ENCODE data around the gene MAP7D1. TPM values are rescaled to one million over a fixed set of nuclear protein-coding genes. Genes with fewer than 3 reads are reported as not detected.

Gene MAP7D1
- total and polyA plus RNA-seq, 2 donors (not counting 3 experiments of a cell fraction or from before 2014, with no cell fraction given) = 69.7 to 193 TPM

DNA sequence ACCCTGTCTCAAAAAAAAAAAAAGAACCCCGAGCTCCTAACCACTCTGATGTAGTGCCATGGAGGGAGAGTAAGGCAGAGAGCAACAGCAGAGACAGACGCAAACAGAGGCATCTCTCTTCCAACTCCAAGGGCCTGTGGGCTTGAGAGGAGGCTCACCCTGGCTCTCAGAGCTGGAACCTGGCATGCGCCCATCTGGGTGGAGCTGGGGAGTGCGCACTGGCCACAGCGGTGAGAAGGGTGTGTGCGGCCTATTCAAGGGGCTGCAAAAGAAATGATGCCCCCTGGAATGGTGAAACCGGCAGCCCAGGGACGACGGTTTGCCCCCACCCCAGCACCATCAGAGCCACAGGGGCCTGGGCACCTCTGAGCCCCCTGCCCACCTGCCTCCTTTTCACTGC is 48.6 kb upstream of the MAP7D1 start:
- H3K4me3 ChIP-seq (replicated peaks in 1 of 3; ENCODE audit: insufficient read depth in 1 of 3, low read depth in 1 of 3, low read length in 3 of 3) = no peak overlapping the region
- H3K9me1 ChIP-seq (replicated peaks; ENCODE audit: control insufficient read depth, extremely low read depth, insufficient read depth, low read length) = no peaks in the 10 kb centered on the region
- H3K4me1 ChIP-seq (ENCODE audit: control insufficient read depth, extremely low read depth, insufficient read depth, low read length) = no peaks in the 10 kb centered on the region
- no peak overlapping the region for H2AFZ ChIP-seq (ENCODE audit: low read depth, low read length)
- H3K9ac ChIP-seq (replicated peaks; ENCODE audit: extremely low read depth, insufficient read depth, low read length) = no peak overlapping the region
- no peak overlapping the region for H3K27ac ChIP-seq (ENCODE audit: insufficient read depth, low read depth, low read length)
- no peak for FAIRE-seq
- dilution Hi-C loops (cut with MboI; ENCODE audit: extremely low pct_ligation_motif_present, low sequenced_read_pairs) (no loop called here), intact Hi-C loops (cut with micrococcal nuclease) (no loop called here)
- H3K79me2 ChIP-seq (ENCODE audit: control insufficient read depth, insufficient read depth, low read length) = no peaks in the 10 kb centered on the region
- BruUV-seq (replicated peaks) = no TSS peak
- no peaks in the 10 kb centered on the region for H3K27me3 ChIP-seq (ENCODE audit: control insufficient read depth in 2 of 2, insufficient read depth in 2 of 2, low read length in 2 of 2)
- no peak for DNase-seq (ENCODE audit: low read depth, low spot score)
- H3K4me2 ChIP-seq (ENCODE audit: insufficient read depth, low read length) = no peak overlapping the region
- TF ChIP-seq POLR2A (IDR thresholded peaks at IDR 0.05; ENCODE audit: low read depth, low read length) (no peak), FOS (IDR thresholded peaks at IDR 0.05; ENCODE audit: borderline replicate concordance, insufficient read depth, low read length) (no peak), POLR2AphosphoS5 (IDR thresholded peaks at IDR 0.05; ENCODE audit: insufficient read depth, low read depth, low read length) (no peak)
- no peaks in the 10 kb centered on the region for H3K9me3 ChIP-seq (replicated peaks; ENCODE audit: control insufficient read depth, insufficient read depth, low read length)
- no peaks in the 10 kb centered on the region for H4K20me1 ChIP-seq (replicated peaks; ENCODE audit: control insufficient read depth, extremely low read depth, insufficient read depth, low read length)
- H3K36me3 ChIP-seq (ENCODE audit: control insufficient read depth in 2 of 2, extremely low read depth in 1 of 2, insufficient read depth in 2 of 2, low read length in 2 of 2) = no peaks in the 10 kb centered on the region
- ChIA-PET POLR2A (no interaction called here), CTCF (interaction anchor here (0.8 to 13.8 kb wide), 4 partner anchors 10 to 81 kb away, joined by 3 to 233 read pairs (median 8); no protein-coding TSS in a partner anchor)

DNA sequence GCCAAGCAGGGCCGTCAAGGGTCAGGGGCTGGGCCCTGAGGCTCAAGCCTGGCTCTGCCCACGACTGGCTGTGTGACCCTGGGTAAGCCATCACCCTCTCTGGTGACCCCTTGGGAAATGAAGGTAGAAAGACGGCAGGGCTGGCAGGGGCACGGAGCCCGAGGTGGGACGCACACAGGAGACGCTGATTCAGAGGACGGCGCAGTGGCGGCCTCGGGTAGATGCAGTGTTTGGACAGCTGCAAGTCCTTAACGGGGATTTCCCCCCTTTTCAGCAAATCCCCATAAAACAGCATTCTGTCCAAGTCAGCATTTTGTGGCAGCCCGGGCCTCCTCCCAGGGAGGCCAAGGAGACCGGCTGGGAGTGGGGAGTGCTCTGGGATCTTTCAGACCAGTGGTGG is 47.6 kb upstream of the MAP7D1 start:
- Histone ChIP-seq H3K9ac (replicated peaks; ENCODE audit: extremely low read depth, insufficient read depth, low read length) (no peak overlapping the region), H2AFZ (ENCODE audit: low read depth, low read length) (no peak overlapping the region), H4K20me1 (replicated peaks; ENCODE audit: control insufficient read depth, extremely low read depth, insufficient read depth, low read length) (no peaks in the 10 kb centered on the region), H3K36me3 (ENCODE audit: control insufficient read depth in 2 of 2, extremely low read depth in 1 of 2, insufficient read depth in 2 of 2, low read length in 2 of 2) (no peaks in the 10 kb centered on the region), H3K9me3 (replicated peaks; ENCODE audit: control insufficient read depth, insufficient read depth, low read length) (no peaks in the 10 kb centered on the region), H3K79me2 (ENCODE audit: control insufficient read depth, insufficient read depth, low read length) (no peaks in the 10 kb centered on the region), H3K4me2 (ENCODE audit: insufficient read depth, low read length) (no peak overlapping the region), H3K27ac (ENCODE audit: insufficient read depth, low read depth, low read length) (no peak overlapping the region), H3K27me3 (ENCODE audit: control insufficient read depth in 2 of 2, insufficient read depth in 2 of 2, low read length in 2 of 2) (no peaks in the 10 kb centered on the region), H3K4me3 (replicated peaks in 1 of 3; ENCODE audit: insufficient read depth in 1 of 3, low read depth in 1 of 3, low read length in 3 of 3) (no peak overlapping the region), H3K9me1 (replicated peaks; ENCODE audit: control insufficient read depth, extremely low read depth, insufficient read depth, low read length) (no peaks in the 10 kb centered on the region), H3K4me1 (ENCODE audit: control insufficient read depth, extremely low read depth, insufficient read depth, low read length) (no peaks in the 10 kb centered on the region)
- TF ChIP-seq POLR2AphosphoS5 (IDR thresholded peaks at IDR 0.05; ENCODE audit: insufficient read depth, low read depth, low read length) = no peak
- TF ChIP-seq FOS (IDR thresholded peaks at IDR 0.05; ENCODE audit: borderline replicate concordance, insufficient read depth, low read length) = no peak
- TF ChIP-seq GATA2 (IDR thresholded peaks at IDR 0.05; ENCODE audit: insufficient read depth, insufficient read length, low read depth, low read length) = no peak
- no peak for TF ChIP-seq EZH2 (IDR thresholded peaks at IDR 0.05; ENCODE audit: borderline replicate concordance, low read depth, low read length, severe bottlenecking)
- TF ChIP-seq, protein P1, sequence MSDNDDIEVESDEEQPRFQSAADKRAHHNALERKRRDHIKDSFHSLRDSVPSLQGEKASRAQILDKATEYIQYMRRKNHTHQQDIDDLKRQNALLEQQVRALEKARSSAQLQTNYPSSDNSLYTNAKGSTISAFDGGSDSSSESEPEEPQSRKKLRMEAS (IDR thresholded peaks at IDR 0.05; ENCODE audit: insufficient read depth, insufficient read length) = no peak
- TF ChIP-seq POLR2A (IDR thresholded peaks at IDR 0.05; ENCODE audit: low read depth, low read length) = no peak
- TF ChIP-seq, protein P2, sequence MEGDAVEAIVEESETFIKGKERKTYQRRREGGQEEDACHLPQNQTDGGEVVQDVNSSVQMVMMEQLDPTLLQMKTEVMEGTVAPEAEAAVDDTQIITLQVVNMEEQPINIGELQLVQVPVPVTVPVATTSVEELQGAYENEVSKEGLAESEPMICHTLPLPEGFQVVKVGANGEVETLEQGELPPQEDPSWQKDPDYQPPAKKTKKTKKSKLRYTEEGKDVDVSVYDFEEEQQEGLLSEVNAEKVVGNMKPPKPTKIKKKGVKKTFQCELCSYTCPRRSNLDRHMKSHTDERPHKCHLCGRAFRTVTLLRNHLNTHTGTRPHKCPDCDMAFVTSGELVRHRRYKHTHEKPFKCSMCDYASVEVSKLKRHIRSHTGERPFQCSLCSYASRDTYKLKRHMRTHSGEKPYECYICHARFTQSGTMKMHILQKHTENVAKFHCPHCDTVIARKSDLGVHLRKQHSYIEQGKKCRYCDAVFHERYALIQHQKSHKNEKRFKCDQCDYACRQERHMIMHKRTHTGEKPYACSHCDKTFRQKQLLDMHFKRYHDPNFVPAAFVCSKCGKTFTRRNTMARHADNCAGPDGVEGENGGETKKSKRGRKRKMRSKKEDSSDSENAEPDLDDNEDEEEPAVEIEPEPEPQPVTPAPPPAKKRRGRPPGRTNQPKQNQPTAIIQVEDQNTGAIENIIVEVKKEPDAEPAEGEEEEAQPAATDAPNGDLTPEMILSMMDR (IDR thresholded peaks at IDR 0.05; ENCODE audit: extremely low read depth in 1 of 2, insufficient read depth in 1 of 2, low read depth in 1 of 2, low read length in 2 of 2) = no peak
- no peak for TF ChIP-seq JUN (IDR thresholded peaks at IDR 0.05; ENCODE audit: borderline replicate concordance, insufficient read depth, insufficient read length, low read depth)
- TF ChIP-seq MYC (IDR thresholded peaks at IDR 0.05; ENCODE audit: low read depth, low read length) = no peak
- CTCF ChIA-PET = interaction anchor here (2.1 to 2.9 kb wide), 2 partner anchors 9 to 26 kb away, joined by 9 read pairs; no protein-coding TSS in a partner anchor
- DNase-seq (ENCODE audit: low read depth, low spot score) (no peak), FAIRE-seq (no peak)
- dilution Hi-C loops (cut with MboI; ENCODE audit: extremely low pct_ligation_motif_present, low sequenced_read_pairs) (no loop called here), intact Hi-C loops (cut with micrococcal nuclease) (no loop called here)
- POLR2A ChIA-PET = no interaction called here
- BruUV-seq (replicated peaks) = no TSS peak
